IMR-90 (cell line): ENCODE results near the gene OPCML.

ENCODE experiments used
- BHLHE40 ChIP-seq: fragments of 150-350 bp; IDR thresholded peaks from 2 replicates; pipeline ENCODE4 v1.6.1; 2016; ENCODE audit warnings: mild to moderate bottlenecking, low read depth, low read length
- CTCF ChIP-seq: conservative IDR thresholded peaks from 2 replicates; pipeline ENCODE4 v1.5.1; 2012; ENCODE audit warnings: mild to moderate bottlenecking, low read depth, low read length, improper control_type of control experiment
- ELK1 ChIP-seq: fragments of 150-350 bp; IDR thresholded peaks from 2 replicates; pipeline ENCODE4 v1.6.1; 2016; ENCODE audit warnings: low read depth, mild to moderate bottlenecking, low read length, moderate library complexity, borderline replicate concordance
- FOS ChIP-seq: fragments of 150-350 bp; IDR thresholded peaks from 2 replicates; pipeline ENCODE4 v1.6.1; 2016; ENCODE audit warnings: low read depth, low read length
- MAFK ChIP-seq: IDR thresholded peaks from 2 replicates; pipeline ENCODE4 v1.6.1; 2012; ENCODE audit warnings: low read depth, low read length, improper control_type of control experiment
- MAZ ChIP-seq: IDR thresholded peaks from 2 replicates; pipeline ENCODE4 v1.6.1; 2012; ENCODE audit warnings: low read depth, mild to moderate bottlenecking, low read length, improper control_type of control experiment, moderate library complexity, borderline replicate concordance
- MXI1 ChIP-seq: IDR thresholded peaks from 2 replicates; pipeline ENCODE4 v1.6.1; 2012; ENCODE audit warnings: low read depth, mild to moderate bottlenecking, low read length, moderate library complexity, borderline replicate concordance
- POLR2A ChIP-seq: IDR thresholded peaks from 2 replicates; pipeline ENCODE4 v1.6.1; 2012; ENCODE audit warnings: mild to moderate bottlenecking, low read depth, low read length
- RCOR1 ChIP-seq: IDR thresholded peaks from 2 replicates; pipeline ENCODE4 v1.6.1; 2012; ENCODE audit warnings: mild to moderate bottlenecking, low read length, improper control_type of control experiment; ENCODE audit not compliant: insufficient replicate concordance
- RFX5 ChIP-seq: IDR thresholded peaks from 2 replicates; pipeline ENCODE4 v1.8.0; 2012; ENCODE audit warnings: low read depth, mild to moderate bottlenecking, low read length, moderate library complexity
- SMC3 ChIP-seq: fragments of 150-350 bp; IDR thresholded peaks from 2 replicates; pipeline ENCODE4 v1.6.1; 2016; ENCODE audit warnings: low read depth, mild to moderate bottlenecking, antibody characterized with exemption, low read length, moderate library complexity
- USF2 ChIP-seq: fragments of 150-350 bp; IDR thresholded peaks from 2 replicates; pipeline ENCODE4 v1.6.1; 2017; ENCODE audit warnings: mild to moderate bottlenecking, antibody characterized with exemption, low read length, low read depth

- no peak for TF ChIP-seq CTCF
- TF ChIP-seq RCOR1: no peak
- no peak for TF ChIP-seq USF2
- no peak for TF ChIP-seq MAFK
- no peak for TF ChIP-seq FOS
- TF ChIP-seq RFX5: no peak
- no peak for TF ChIP-seq POLR2A
- no peak for TF ChIP-seq MXI1
- no peak for TF ChIP-seq BHLHE40
- TF ChIP-seq SMC3: no peak
- no peak for TF ChIP-seq ELK1
- TF ChIP-seq MAZ: no peak
These were observed 728.9 kb downstream of the OPCML start for GRCh38 chr11:132803436-132803835.
